IMR-90 (cell line): ENCODE measurements around the gene CPSF4L. TPM values are rescaled to one million over a fixed set of nuclear protein-coding genes. Genes with fewer than 3 reads are reported as not detected.
"Not testable (repeated sequence)": the region's sequence is repeated elsewhere in the genome, so short reads cannot be mapped to it uniquely, and the experiment has no call there.

ENCODE experiments used
- ATAC-seq: fragments of 200-7000 bp; cut with Tn5 transposase; 2 replicates; pipeline ENCODE4 v1.9.1; 2020; ENCODE audit warnings: low read depth, mild to moderate bottlenecking, moderate library complexity
- BruUV-seq: library from RNA; stranded (reverse); fragments of 400-500 nt; replicated peaks from 2 replicates; lab custom pipeline; 2021; lab: Mats Ljungman, UMichigan
- CTCF ChIA-PET: fragments of 300-600 bp; formaldehyde crosslinking; extraction: SDS; loops from one replicate; lab custom pipeline; 2021; ENCODE audit warnings: antibody characterized with exemption; lab: Yijun Ruan, JAX
- POLR2A ChIA-PET: fragments of 300-600 bp; sonication (Branson Sonifier 250); formaldehyde crosslinking; loops from one replicate; lab custom pipeline; 2022; ENCODE audit warnings: antibody characterized with exemption; ENCODE audit not compliant: unreplicated experiment; lab: Charles Lee
- DNase-seq: peaks from one replicate; pipeline ENCODE4 v3.0.0; 2013
- H2AFZ ChIP-seq: replicated peaks from 2 replicates; pipeline ENCODE3; 2013; ENCODE audit warnings: low read length, mild to moderate bottlenecking; ENCODE audit not compliant: poor library complexity
- H2AK5ac ChIP-seq: 2 replicates; pipeline ENCODE4 v1.6.1; 2013; ENCODE audit warnings: low read depth, low read length, inconsistent platforms
- H2AK9ac ChIP-seq: replicated peaks from 2 replicates; pipeline ENCODE3; 2013; ENCODE audit warnings: mild to moderate bottlenecking, low read depth, low read length, moderate library complexity; ENCODE audit not compliant: poor library complexity
- H2BK120ac ChIP-seq: 2 replicates; pipeline ENCODE4 v1.6.1; 2013; ENCODE audit warnings: low read depth, low read length, inconsistent platforms
- H2BK15ac ChIP-seq: 3 replicates; pipeline ENCODE4 v1.6.1; 2013; ENCODE audit warnings: low read depth, low read length, inconsistent platforms
- H2BK20ac ChIP-seq: 2 replicates; pipeline ENCODE4 v1.6.1; 2013; ENCODE audit warnings: low read depth, mild to moderate bottlenecking, inconsistent platforms, low read length, moderate library complexity
- H2BK5ac ChIP-seq: 2 replicates; pipeline ENCODE4 v1.6.1; 2013; ENCODE audit warnings: mild to moderate bottlenecking, low read depth, low read length, inconsistent platforms; ENCODE audit not compliant: poor library complexity, severe bottlenecking
- H3K14ac ChIP-seq: replicated peaks from 2 replicates; pipeline ENCODE4 v1.6.1; 2013; ENCODE audit warnings: low read depth, low read length, inconsistent platforms
- H3K18ac ChIP-seq: 2 replicates; pipeline ENCODE4 v1.6.1; 2013; ENCODE audit warnings: low read depth, low read length, control low read depth
- H3K23ac ChIP-seq: 2 replicates; pipeline ENCODE4 v1.6.1; 2013; ENCODE audit warnings: low read depth, low read length, inconsistent platforms
- H3K27ac ChIP-seq: 2 replicates; pipeline ENCODE4 v1.5.1; 2013; ENCODE audit warnings: mild to moderate bottlenecking, control low read depth, low read length; ENCODE audit not compliant: insufficient read depth
- H3K27me3 ChIP-seq: 2 replicates; pipeline ENCODE4 v1.6.1; 2013; ENCODE audit warnings: low read length; ENCODE audit not compliant: control insufficient read depth, insufficient read depth
- H3K36me3 ChIP-seq: 2 replicates; pipeline ENCODE4 v1.6.1; 2013; ENCODE audit warnings: low read length, mixed read lengths; ENCODE audit not compliant: control insufficient read depth, insufficient read depth
- H3K4ac ChIP-seq: 2 replicates; pipeline ENCODE4 v1.6.1; 2013; ENCODE audit warnings: low read depth, low read length, inconsistent platforms
- H3K4me1 ChIP-seq: 2 replicates; pipeline ENCODE4 v1.6.1; 2013; ENCODE audit warnings: low read length, mixed read lengths; ENCODE audit not compliant: control insufficient read depth, insufficient read depth
- H3K4me2 ChIP-seq: 2 replicates; pipeline ENCODE4 v1.6.1; 2013; ENCODE audit warnings: low read depth, mild to moderate bottlenecking, control low read depth, low read length, moderate library complexity
- H3K4me3 ChIP-seq: 2 replicates; pipeline ENCODE4 v1.5.1; 2013; ENCODE audit warnings: low read depth, mild to moderate bottlenecking, control low read depth, low read length, moderate library complexity; ENCODE audit not compliant: insufficient read depth
- H3K56ac ChIP-seq: 2 replicates; pipeline ENCODE4 v1.6.1; 2013; ENCODE audit warnings: low read length, inconsistent platforms; ENCODE audit not compliant: insufficient read depth; ENCODE audit errors: extremely low read depth
- H3K79me1 ChIP-seq, 2 experiments: 2 replicates each; pipeline ENCODE4 v1.6.1; 2013; ENCODE audit warnings: low read length in 2 of 2, inconsistent platforms in 1 of 2, low read depth in 1 of 2
- H3K9ac ChIP-seq: 2 replicates; pipeline ENCODE4 v1.6.1; 2013; ENCODE audit warnings: low read depth, low read length, control low read depth
- H3K9me1 ChIP-seq: 2 replicates; pipeline ENCODE4 v1.6.1; 2013; ENCODE audit warnings: low read length, inconsistent platforms; ENCODE audit not compliant: insufficient read depth
- H3K9me3 ChIP-seq: 2 replicates; pipeline ENCODE4 v1.6.1; 2013; ENCODE audit warnings: low read length; ENCODE audit not compliant: control insufficient read depth, insufficient read depth
- H4K20me1 ChIP-seq: 2 replicates; pipeline ENCODE4 v1.6.1; 2013; ENCODE audit warnings: low read length, inconsistent platforms; ENCODE audit not compliant: insufficient read depth
- H4K5ac ChIP-seq: 2 replicates; pipeline ENCODE4 v1.6.1; 2013; ENCODE audit warnings: mild to moderate bottlenecking, low read depth, low read length, control low read depth
- H4K8ac ChIP-seq, 2 experiments: 2 replicates each; pipeline ENCODE4 v1.6.1; 2013; ENCODE audit warnings: low read depth in 2 of 2, low read length in 2 of 2, control low read depth in 1 of 2, inconsistent platforms in 1 of 2
- H4K91ac ChIP-seq: 2 replicates; pipeline ENCODE4 v1.6.1; 2013; ENCODE audit warnings: low read depth, low read length, inconsistent platforms; ENCODE audit not compliant: insufficient read depth
- RFX5 ChIP-seq: IDR thresholded peaks from 2 replicates; pipeline ENCODE4 v1.8.0; 2012; ENCODE audit warnings: low read depth, mild to moderate bottlenecking, low read length, moderate library complexity
- WGBS, 2 experiments: methylation state at CpG; one replicate each; pipeline versions ENCODE4 v1.1.5 to v1.1.7; 2013; ENCODE audit warnings: missing lambda C conversion rate in 2 of 2; ENCODE audit not compliant: insufficient read length in 1 of 2; ENCODE audit errors: extremely low coverage in 2 of 2; 5-methylcytosine and 5-hydroxymethylcytosine counted together
- dilution Hi-C: fragments of 300-500 bp; cut with HindIII; formaldehyde crosslinking; loops from one replicate; pipeline ENCODE4 v1.14.3; 2018; ENCODE audit warnings: low sequenced_read_pairs; ENCODE audit not compliant: unreplicated experiment
- in situ Hi-C: fragments of 300-500 bp; cut with MboI; formaldehyde crosslinking; loops from 3 replicates; pipeline ENCODE4 v1.14.3; 2019; ENCODE audit warnings: low sequenced_read_pairs, inconsistent platforms, mixed read lengths
- intact Hi-C: fragments of 100-400 bp; cut with micrococcal nuclease; formaldehyde crosslinking; loops from 2 replicates; pipeline ENCODE4 v1.10.0; 2022
- polyA plus RNA-seq, 3 experiments: library from polyadenylated mRNA; depleted of rRNA; stranded (reverse); fragments of >200 nt; gene quantifications; 2 replicates each; pipeline ENCODE4 v1.2.3, GENCODE V29; 2012; ENCODE audit warnings: low replicate concordance in 1 of 3
- total RNA-seq: library from RNA; depleted of rRNA; stranded (reverse); fragments of >200 nt; gene quantifications from 2 replicates; pipeline ENCODE4 v1.2.3, GENCODE V29; 2012

CPSF4L gene
- total and polyA plus RNA-seq, 2 of the 4 experiments (the other 2 are of a cell fraction) = not detected

DNA sequence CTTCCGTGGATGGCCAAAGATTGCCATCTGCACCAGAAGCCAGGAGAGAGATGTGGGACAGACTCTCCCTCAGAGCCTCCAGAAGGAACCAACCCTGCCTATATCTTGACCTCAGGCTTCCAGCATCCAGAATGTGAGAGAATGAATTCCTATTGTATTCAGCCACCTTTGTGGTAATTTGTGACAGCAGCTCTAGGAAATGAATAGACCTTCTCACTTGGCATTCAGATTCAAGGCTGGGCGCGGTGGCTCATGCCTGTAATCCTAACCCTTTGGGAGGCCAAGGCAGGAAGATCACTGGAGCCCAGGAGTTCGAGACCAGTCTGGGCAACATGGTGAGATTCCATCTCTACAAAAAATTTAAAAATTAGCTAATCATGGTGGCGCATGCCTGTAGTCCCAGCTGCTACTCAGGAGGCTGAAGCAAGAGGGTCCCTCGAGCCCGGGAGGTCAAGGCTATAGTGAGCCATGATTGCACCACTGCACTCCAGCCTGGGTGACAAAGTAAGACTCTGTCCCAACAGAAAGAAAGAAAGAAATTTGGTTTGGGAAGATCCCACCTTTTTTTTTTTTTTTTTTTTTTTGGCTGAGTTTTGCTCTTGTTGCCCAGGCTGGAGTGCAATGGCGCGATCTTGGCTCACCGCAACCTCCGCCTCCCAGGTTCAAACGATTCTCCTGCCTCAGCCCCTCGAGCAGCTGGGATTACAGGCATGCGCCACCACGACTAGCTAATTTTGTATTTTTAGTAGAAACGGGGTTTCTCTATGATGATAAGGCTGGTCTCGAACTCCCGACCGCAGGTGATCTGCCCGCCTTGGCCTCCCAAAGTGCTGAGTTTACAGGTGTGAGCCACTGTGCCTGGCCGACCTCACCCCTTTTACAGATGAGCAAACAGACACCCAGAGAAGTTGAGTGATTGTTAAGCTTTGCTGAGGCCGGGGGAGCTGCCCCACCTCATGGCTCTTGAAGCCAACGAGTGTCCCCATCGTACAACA is 4.3 kb upstream of the CPSF4L start:
- no peak overlapping the region for H3K27ac ChIP-seq
- H3K9ac ChIP-seq = no peak overlapping the region
- dilution Hi-C loops = no loop called here
- intact Hi-C loops = no loop called here
- no peaks in the 10 kb centered on the region for H3K79me1 ChIP-seq
- no peak overlapping the region for H2BK20ac ChIP-seq
- H4K20me1 ChIP-seq = no peaks in the 10 kb centered on the region
- 93% methylated on average over 3 of the region's 24 CpGs; no CpG with 5 or more reads in 1 of the 2 experiments for WGBS, 2 experiments
- no TSS peak for BruUV-seq
- H4K5ac ChIP-seq = no peak overlapping the region
- H3K4me2 ChIP-seq = no peak overlapping the region
- H3K23ac ChIP-seq = no peak overlapping the region
- H2BK5ac ChIP-seq = no peak overlapping the region
- H2BK120ac ChIP-seq = no peak overlapping the region
- H3K4ac ChIP-seq = no peak overlapping the region
- no peaks in the 10 kb centered on the region for H3K4me1 ChIP-seq
- POLR2A ChIA-PET = no interaction called here
- no peak overlapping the region for H3K18ac ChIP-seq
- no peak overlapping the region for H2AK5ac ChIP-seq
- CTCF ChIA-PET = interaction anchor here (0.6 to 1.0 kb wide), 3 partner anchors 11 to 64 kb away, joined by 3 to 4 read pairs (median 3); no protein-coding TSS in a partner anchor
- no peaks in the 10 kb centered on the region for H3K27me3 ChIP-seq
- no peak overlapping the region for H4K8ac ChIP-seq
- no peak overlapping the region for H2BK15ac ChIP-seq
- no peak overlapping the region for H3K56ac ChIP-seq
- no peak overlapping the region for H2AFZ ChIP-seq
- peaks cover 3% of the 10 kb centered on the region; the same call in 1 of the 2 replicates for H3K9me1 ChIP-seq
- H3K36me3 ChIP-seq = no peaks in the 10 kb centered on the region
- H3K14ac ChIP-seq = no peak overlapping the region
- ATAC-seq (no peak), DNase-seq (no peak)
- no peak overlapping the region for H3K4me3 ChIP-seq
- H3K9me3 ChIP-seq = peaks cover 3% of the 10 kb centered on the region
- TF ChIP-seq RFX5 = no peak
- in situ Hi-C loops = loop anchor here (25.0 kb wide), 2 partner anchors 271 to 921 kb away; no protein-coding TSS in a partner anchor
- H4K91ac ChIP-seq = no peak overlapping the region
- no peak overlapping the region for H2AK9ac ChIP-seq

DNA sequence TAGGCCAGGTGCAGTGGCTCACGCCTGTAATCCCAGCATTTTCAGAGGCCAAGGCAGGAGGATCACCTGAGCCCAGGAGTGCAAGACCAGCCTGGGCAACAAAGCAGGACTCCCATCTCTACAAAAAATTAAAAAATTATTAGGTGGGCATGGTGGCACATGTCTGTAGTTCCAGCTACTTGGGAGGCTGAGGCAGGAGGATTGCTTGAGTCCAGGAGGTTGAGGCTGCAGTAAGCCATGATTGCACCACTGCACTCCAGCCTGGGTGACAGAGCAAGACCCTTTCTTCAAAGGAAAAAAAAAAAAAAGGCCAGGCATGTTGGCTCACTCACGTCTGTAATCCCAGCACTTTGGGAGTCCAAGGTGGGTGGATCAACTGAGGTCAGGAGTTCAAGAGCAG is 2.8 kb upstream of the CPSF4L start:
- dilution Hi-C loops = not testable (repeated sequence)

More for the DNA sequence above, 2.8 kb upstream of the CPSF4L start:
- H3K79me1 ChIP-seq, BruUV-seq, H2BK120ac ChIP-seq, DNase-seq, H3K4me2 ChIP-seq, H4K5ac ChIP-seq, H3K14ac ChIP-seq, H2BK20ac ChIP-seq, H3K9me3 ChIP-seq, H4K91ac ChIP-seq, H3K23ac ChIP-seq, H2BK5ac ChIP-seq, H3K4me3 ChIP-seq, H3K9me1 ChIP-seq, H3K36me3 ChIP-seq, POLR2A ChIA-PET, H2AK5ac ChIP-seq, H3K9ac ChIP-seq, H2BK15ac ChIP-seq, H3K27ac ChIP-seq, H2AK9ac ChIP-seq, intact Hi-C loops, CTCF ChIA-PET, H4K8ac ChIP-seq, H3K56ac ChIP-seq, H4K20me1 ChIP-seq, ATAC-seq, H3K4ac ChIP-seq, H2AFZ ChIP-seq, H3K18ac ChIP-seq, H3K27me3 ChIP-seq, H3K4me1 ChIP-seq: not testable (repeated sequence)
- 80% methylated on average over 1 of the region's 2 CpGs; no CpG with 5 or more reads in 1 of the 2 experiments for WGBS, 2 experiments
- in situ Hi-C loops = loop anchor here (25.0 kb wide), 2 partner anchors 273 to 923 kb away; no protein-coding TSS in a partner anchor
